ENCODE data around the gene SLC2A4RG. TPM values are rescaled to one million over a fixed set of nuclear protein-coding genes. Genes with fewer than 3 reads are reported as not detected.
"Not testable (repeated sequence)": the region's sequence is repeated elsewhere in the genome, so short reads cannot be mapped to it uniquely, and the experiment has no call there.

SLC2A4RG gene
- total RNA-seq, 1 experiment from 2014 or later, result 169 TPM

DNA sequence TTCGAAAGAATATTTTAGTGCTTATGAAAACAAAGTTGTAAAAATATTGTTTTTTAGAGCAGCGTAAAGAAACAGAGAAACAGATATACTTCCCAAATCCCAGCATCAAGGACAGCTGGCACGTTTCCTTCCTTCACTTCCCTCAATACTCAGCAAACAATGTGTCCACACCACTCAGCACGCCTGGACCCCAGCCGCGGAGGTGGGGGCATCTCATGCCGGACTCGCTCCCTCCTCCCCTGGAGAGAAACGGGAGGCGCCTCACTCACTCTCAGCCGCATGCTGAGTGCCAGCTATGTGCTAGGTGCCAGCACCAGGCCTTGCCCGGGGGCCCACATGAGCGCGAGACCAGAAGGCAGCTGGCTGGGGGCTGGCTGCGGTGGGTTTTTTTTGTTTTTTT is 34.7 kb downstream of the SLC2A4RG start:
- DNase-seq, result no peak
- H3K4me1 Mint-ChIP-seq (ENCODE audit: low read depth, unreplicated experiment), result no peaks in the 10 kb centered on the region
- intact Hi-C loops (cut with micrococcal nuclease; ENCODE audit: unreplicated experiment), result no loop called here
- H3K4me3 Mint-ChIP-seq (ENCODE audit: low read depth, unreplicated experiment), result no peak overlapping the region
- H3K27ac Mint-ChIP-seq (ENCODE audit: unreplicated experiment), result no peak overlapping the region
- BruUV-seq (replicated peaks), result no TSS peak
- H3K36me3 Mint-ChIP-seq (ENCODE audit: insufficient read depth, unreplicated experiment), result no peaks in the 10 kb centered on the region
- no peaks in the 10 kb centered on the region for H3K27me3 Mint-ChIP-seq (ENCODE audit: unreplicated experiment)
- no peaks in the 10 kb centered on the region for H3K9me3 Mint-ChIP-seq (ENCODE audit: low read depth, unreplicated experiment)
- TF ChIP-seq, protein P1, sequence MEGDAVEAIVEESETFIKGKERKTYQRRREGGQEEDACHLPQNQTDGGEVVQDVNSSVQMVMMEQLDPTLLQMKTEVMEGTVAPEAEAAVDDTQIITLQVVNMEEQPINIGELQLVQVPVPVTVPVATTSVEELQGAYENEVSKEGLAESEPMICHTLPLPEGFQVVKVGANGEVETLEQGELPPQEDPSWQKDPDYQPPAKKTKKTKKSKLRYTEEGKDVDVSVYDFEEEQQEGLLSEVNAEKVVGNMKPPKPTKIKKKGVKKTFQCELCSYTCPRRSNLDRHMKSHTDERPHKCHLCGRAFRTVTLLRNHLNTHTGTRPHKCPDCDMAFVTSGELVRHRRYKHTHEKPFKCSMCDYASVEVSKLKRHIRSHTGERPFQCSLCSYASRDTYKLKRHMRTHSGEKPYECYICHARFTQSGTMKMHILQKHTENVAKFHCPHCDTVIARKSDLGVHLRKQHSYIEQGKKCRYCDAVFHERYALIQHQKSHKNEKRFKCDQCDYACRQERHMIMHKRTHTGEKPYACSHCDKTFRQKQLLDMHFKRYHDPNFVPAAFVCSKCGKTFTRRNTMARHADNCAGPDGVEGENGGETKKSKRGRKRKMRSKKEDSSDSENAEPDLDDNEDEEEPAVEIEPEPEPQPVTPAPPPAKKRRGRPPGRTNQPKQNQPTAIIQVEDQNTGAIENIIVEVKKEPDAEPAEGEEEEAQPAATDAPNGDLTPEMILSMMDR (IDR thresholded peaks at IDR 0.05; ENCODE audit: unreplicated experiment), result no peak
- CTCF ChIA-PET, result no interaction called here

DNA sequence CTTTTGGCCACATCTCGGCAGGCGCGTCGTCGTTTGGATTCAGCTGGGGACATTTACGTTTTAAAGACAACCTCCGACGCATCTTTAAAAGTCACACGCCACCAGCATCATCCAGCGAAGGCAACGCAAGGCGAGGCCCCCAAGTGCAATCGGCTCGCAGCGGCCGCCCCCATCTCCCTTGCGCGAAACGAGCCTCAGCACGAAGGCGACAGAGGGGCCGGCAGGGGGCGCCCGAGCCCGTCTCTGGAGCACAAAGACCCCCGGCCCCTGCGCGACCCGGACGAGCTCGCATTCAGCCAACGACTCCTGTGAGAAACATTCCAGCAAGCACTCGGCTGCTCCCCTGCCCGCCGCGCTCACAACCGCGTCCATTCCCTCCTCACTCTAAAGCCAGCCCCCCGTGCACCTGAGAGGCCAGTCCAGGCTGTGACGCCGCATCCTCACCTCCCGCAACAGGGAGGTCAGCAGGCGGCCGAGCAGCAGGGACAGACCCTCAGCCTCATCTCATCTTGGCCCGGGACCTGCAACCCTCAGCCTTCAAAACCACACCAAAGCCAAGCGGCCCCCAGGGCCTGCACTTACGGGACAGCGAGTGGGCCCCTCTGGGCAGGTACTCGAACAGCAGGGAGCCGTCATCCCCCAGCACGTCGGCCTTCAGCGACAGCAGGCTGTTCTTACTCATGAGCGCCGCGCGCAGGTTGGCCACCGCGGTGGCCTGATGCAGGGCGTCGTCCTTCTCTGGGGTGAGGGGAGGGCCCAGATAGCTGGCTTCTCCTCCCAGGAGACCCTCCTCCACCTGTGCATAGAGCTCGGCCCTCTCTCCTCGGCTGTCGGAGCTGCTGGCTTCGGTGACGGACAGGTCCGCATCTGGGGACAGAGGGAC is 35.8 kb downstream of the SLC2A4RG start:
- H3K27ac Mint-ChIP-seq (ENCODE audit: unreplicated experiment), result no peak overlapping the region
- H3K27me3 Mint-ChIP-seq (ENCODE audit: unreplicated experiment), result no peaks in the 10 kb centered on the region
- CTCF ChIA-PET, result interaction anchor here (0.9 kb wide), 1 partner anchor 11 kb away, joined by 3 read pairs; no protein-coding TSS in a partner anchor
- H3K9me3 Mint-ChIP-seq (ENCODE audit: low read depth, unreplicated experiment), result no peaks in the 10 kb centered on the region
- BruUV-seq (replicated peaks), result no TSS peak
- DNase-seq, result no peak
- TF ChIP-seq, protein P1 (IDR thresholded peaks at IDR 0.05; ENCODE audit: unreplicated experiment), result no peak
- no peaks in the 10 kb centered on the region for H3K4me1 Mint-ChIP-seq (ENCODE audit: low read depth, unreplicated experiment)
- H3K36me3 Mint-ChIP-seq (ENCODE audit: insufficient read depth, unreplicated experiment), result no peaks in the 10 kb centered on the region
- intact Hi-C loops (cut with micrococcal nuclease; ENCODE audit: unreplicated experiment), result no loop called here
- H3K4me3 Mint-ChIP-seq (ENCODE audit: low read depth, unreplicated experiment), result no peak overlapping the region

DNA sequence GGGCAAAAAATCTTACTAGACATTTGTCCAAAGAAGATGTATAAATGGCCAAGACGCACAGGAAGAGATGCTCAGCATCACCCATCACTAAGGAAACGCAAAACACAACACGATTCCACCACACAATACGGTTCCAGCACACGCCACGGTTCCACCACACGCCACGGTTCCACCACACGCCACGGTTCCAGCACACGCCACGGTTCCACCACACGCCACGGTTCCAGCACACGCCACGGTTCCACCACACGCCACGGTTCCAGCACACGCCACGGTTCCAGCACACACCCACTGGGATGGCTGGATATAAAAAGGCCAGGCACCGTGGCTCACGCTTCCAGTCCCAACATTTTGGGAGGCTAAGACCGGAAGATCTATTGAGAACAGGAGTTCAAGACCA is 37.3 kb downstream of the SLC2A4RG start:
- DNase-seq; H3K27ac Mint-ChIP-seq (ENCODE audit: unreplicated experiment); CTCF ChIA-PET; intact Hi-C loops (cut with micrococcal nuclease; ENCODE audit: unreplicated experiment); H3K9me3 Mint-ChIP-seq (ENCODE audit: low read depth, unreplicated experiment); H3K27me3 Mint-ChIP-seq (ENCODE audit: unreplicated experiment); H3K4me1 Mint-ChIP-seq (ENCODE audit: low read depth, unreplicated experiment); BruUV-seq (replicated peaks); H3K4me3 Mint-ChIP-seq (ENCODE audit: low read depth, unreplicated experiment); H3K36me3 Mint-ChIP-seq (ENCODE audit: insufficient read depth, unreplicated experiment): not testable (repeated sequence)

DNA sequence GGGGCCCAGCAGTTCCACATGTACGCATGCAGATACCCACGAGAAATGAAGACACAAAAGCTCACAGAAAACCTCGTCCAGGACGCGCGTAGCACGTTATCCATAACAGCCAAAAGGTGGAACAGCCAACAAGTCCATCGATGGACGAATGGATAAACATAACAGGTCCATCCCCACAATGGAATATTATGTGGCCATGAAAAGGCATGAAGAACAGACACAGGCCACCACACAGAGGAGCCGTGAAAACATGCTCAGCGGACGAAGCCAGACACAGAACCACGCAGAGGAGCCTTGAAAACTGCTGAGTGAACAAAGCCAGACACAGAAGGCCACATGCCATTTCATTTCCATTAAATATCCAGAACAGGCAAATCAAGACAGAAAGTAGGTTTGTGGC is 38.0 kb downstream of the SLC2A4RG start:
- TF ChIP-seq, protein P1 (IDR thresholded peaks at IDR 0.05; ENCODE audit: unreplicated experiment), result no peak
- no peaks in the 10 kb centered on the region for H3K36me3 Mint-ChIP-seq (ENCODE audit: insufficient read depth, unreplicated experiment)
- no peaks in the 10 kb centered on the region for H3K9me3 Mint-ChIP-seq (ENCODE audit: low read depth, unreplicated experiment)
- no peak overlapping the region for H3K4me3 Mint-ChIP-seq (ENCODE audit: low read depth, unreplicated experiment)
- no TSS peak for BruUV-seq (replicated peaks)
- CTCF ChIA-PET, result interaction anchor here (0.6 kb wide), 1 partner anchor 146 kb away, joined by 3 read pairs; no protein-coding TSS in a partner anchor
- intact Hi-C loops (cut with micrococcal nuclease; ENCODE audit: unreplicated experiment), result no loop called here
- peaks cover 12% of the 10 kb centered on the region for H3K27me3 Mint-ChIP-seq (ENCODE audit: unreplicated experiment)
- H3K27ac Mint-ChIP-seq (ENCODE audit: unreplicated experiment), result no peak overlapping the region
- DNase-seq, result no peak
- no peaks in the 10 kb centered on the region for H3K4me1 Mint-ChIP-seq (ENCODE audit: low read depth, unreplicated experiment)
